ENCODE measurements around the gene LAMA2. TPM values are rescaled to one million over a fixed set of nuclear protein-coding genes. Genes with fewer than 3 reads are reported as not detected.

Gene LAMA2
- polyA plus RNA-seq, 3 donors from 2014 or later, result 0.17 to 1.2 (median 0.34) TPM

- Mint-ChIP-seq H3K4me1 (no peaks in the 10 kb centered on the region), H3K27me3 (ENCODE audit: low read depth in 3 of 3) (peaks cover 0 to 4% (median 2%) of the 10 kb centered on the region in 3 donors), H3K36me3 (peaks cover under 1 to 9% (median 8%) of the 10 kb centered on the region in 3 donors), H3K9me3 (no peaks in the 10 kb centered on the region), H3K4me3 (no peak overlapping the region), H3K27ac (no peak overlapping the region)
- DNase-seq, result no peak
These were observed 498.9 kb downstream of the LAMA2 start for GRCh38 chr6:129381885-129382284.

GRCh38 chr6:129382916-129383315 is 500.0 kb downstream of the LAMA2 start:
- DNase-seq, result no peak
- Mint-ChIP-seq H3K27me3 (ENCODE audit: low read depth in 3 of 3) (peaks cover 0 to 4% (median 2%) of the 10 kb centered on the region in 3 donors), H3K4me1 (no peaks in the 10 kb centered on the region), H3K36me3 (peaks cover 4 to 16% (median 14%) of the 10 kb centered on the region in 3 donors), H3K27ac (no peak overlapping the region), H3K9me3 (peaks cover 0 to 4% (median 0%) of the 10 kb centered on the region in 6 donors), H3K4me3 (no peak overlapping the region)

- DNase-seq, result no peak
- peaks cover 0 to 4% (median 0%) of the 10 kb centered on the region in 6 donors for H3K9me3 Mint-ChIP-seq
- peaks cover 4 to 18% (median 11%) of the 10 kb centered on the region in 3 donors for H3K36me3 Mint-ChIP-seq
- no peak overlapping the region for H3K4me3 Mint-ChIP-seq
- H3K4me1 Mint-ChIP-seq, result no peaks in the 10 kb centered on the region
- H3K27ac Mint-ChIP-seq, result no peak overlapping the region
- H3K27me3 Mint-ChIP-seq (ENCODE audit: low read depth in 3 of 3), result peaks cover 0 to 2% (median 0%) of the 10 kb centered on the region in 3 donors
These were observed 502.2 kb downstream of the LAMA2 start for GRCh38 chr6:129385117-129385516.

GRCh38 chr6:129390900-129391299 is 508.0 kb downstream of the LAMA2 start:
- no peaks in the 10 kb centered on the region for H3K4me1 Mint-ChIP-seq
- H3K36me3 Mint-ChIP-seq, result peaks cover 14 to 32% (median 21%) of the 10 kb centered on the region in 3 donors
- H3K9me3 Mint-ChIP-seq, result peaks cover 0 to 4% (median 0%) of the 10 kb centered on the region in 6 donors
- H3K27ac Mint-ChIP-seq, result no peak overlapping the region
- no peaks in the 10 kb centered on the region for H3K27me3 Mint-ChIP-seq (ENCODE audit: low read depth in 3 of 3)
- no peak for DNase-seq
- no peak overlapping the region for H3K4me3 Mint-ChIP-seq

GRCh38 chr6:129393654-129394053 is 510.7 kb downstream of the LAMA2 start:
- Mint-ChIP-seq H3K27me3 (ENCODE audit: low read depth in 3 of 3) (peaks cover 0 to 1% (median 0%) of the 10 kb centered on the region in 3 donors), H3K36me3 (peaks cover 11 to 28% (median 14%) of the 10 kb centered on the region in 3 donors), H3K27ac (no peak overlapping the region), H3K9me3 (no peaks in the 10 kb centered on the region), H3K4me1 (no peaks in the 10 kb centered on the region), H3K4me3 (no peak overlapping the region)
- no peak for DNase-seq

GRCh38 chr6:129398764-129399163 is 515.8 kb downstream of the LAMA2 start:
- H3K4me1 Mint-ChIP-seq, result no peaks in the 10 kb centered on the region
- no peak overlapping the region for H3K27ac Mint-ChIP-seq
- peaks cover 0 to 1% (median 0%) of the 10 kb centered on the region in 3 donors for H3K27me3 Mint-ChIP-seq (ENCODE audit: low read depth in 3 of 3)
- no peak overlapping the region for H3K4me3 Mint-ChIP-seq
- H3K36me3 Mint-ChIP-seq, result peaks cover 13 to 22% (median 19%) of the 10 kb centered on the region in 3 donors
- DNase-seq, result no peak
- H3K9me3 Mint-ChIP-seq, result no peaks in the 10 kb centered on the region

GRCh38 chr6:129402244-129402643 is 519.3 kb downstream of the LAMA2 start:
- H3K27ac Mint-ChIP-seq, result no peak overlapping the region
- H3K27me3 Mint-ChIP-seq (ENCODE audit: low read depth in 3 of 3), result peaks cover 0 to 2% (median 0%) of the 10 kb centered on the region in 3 donors
- no peaks in the 10 kb centered on the region for H3K9me3 Mint-ChIP-seq
- no peaks in the 10 kb centered on the region for H3K4me1 Mint-ChIP-seq
- no peak for DNase-seq
- H3K4me3 Mint-ChIP-seq, result no peak overlapping the region
- peaks cover 21 to 29% (median 26%) of the 10 kb centered on the region in 3 donors for H3K36me3 Mint-ChIP-seq

GRCh38 chr6:129411092-129411491 is 528.2 kb downstream of the LAMA2 start:
- H3K36me3 Mint-ChIP-seq, result peaks cover 11 to 22% (median 16%) of the 10 kb centered on the region in 3 donors
- no peaks in the 10 kb centered on the region for H3K4me1 Mint-ChIP-seq
- H3K9me3 Mint-ChIP-seq, result no peaks in the 10 kb centered on the region
- H3K27me3 Mint-ChIP-seq (ENCODE audit: low read depth in 3 of 3), result peaks cover 0 to 1% (median 0%) of the 10 kb centered on the region in 3 donors
- H3K27ac Mint-ChIP-seq, result no peak overlapping the region
- DNase-seq, result no peak
- no peak overlapping the region for H3K4me3 Mint-ChIP-seq

- Mint-ChIP-seq H3K4me1 (no peaks in the 10 kb centered on the region), H3K36me3 (peaks cover 0 to 4% (median 0%) of the 10 kb centered on the region in 3 donors), H3K27ac (no peak overlapping the region), H3K27me3 (ENCODE audit: low read depth in 3 of 3) (peaks cover 0 to 2% (median 1%) of the 10 kb centered on the region in 3 donors), H3K4me3 (no peak overlapping the region), H3K9me3 (no peaks in the 10 kb centered on the region)
- no peak for DNase-seq
These were observed 533.5 kb downstream of the LAMA2 start for GRCh38 chr6:129416337-129416990.

- Mint-ChIP-seq H3K4me3 (no peak overlapping the region), H3K4me1 (no peaks in the 10 kb centered on the region), H3K27ac (no peak overlapping the region), H3K27me3 (ENCODE audit: low read depth in 3 of 3) (peaks cover 0 to 2% (median 1%) of the 10 kb centered on the region in 3 donors), H3K9me3 (no peaks in the 10 kb centered on the region), H3K36me3 (peaks cover 0 to 5% (median 0%) of the 10 kb centered on the region in 3 donors)
- DNase-seq, result no peak
These were observed 534.6 kb downstream of the LAMA2 start for GRCh38 chr6:129417416-129418086.

- no peak overlapping the region for H3K4me3 Mint-ChIP-seq
- peaks cover 0 to 2% (median 0%) of the 10 kb centered on the region in 3 donors for H3K27me3 Mint-ChIP-seq (ENCODE audit: low read depth in 3 of 3)
- H3K4me1 Mint-ChIP-seq, result no peaks in the 10 kb centered on the region
These were observed 536.4 kb downstream of the LAMA2 start for GRCh38 chr6:129419324-129419723.

GRCh38 chr6:129426343-129426742 is 543.4 kb downstream of the LAMA2 start:
- Mint-ChIP-seq H3K9me3 (no peaks in the 10 kb centered on the region), H3K27ac (peak overlapping the region in 1 of 6 donors; percentile 54), H3K4me3 (no peak overlapping the region), H3K36me3 (peaks cover 9 to 14% (median 11%) of the 10 kb centered on the region in 3 donors), H3K4me1 (peaks cover 0 to 4% of the 10 kb centered on the region in 2 donors), H3K27me3 (ENCODE audit: low read depth in 3 of 3) (peaks cover 0 to 1% (median 0%) of the 10 kb centered on the region in 3 donors)
- no peak for DNase-seq

More at GRCh38 chr6:129419324-129419723, 536.4 kb downstream of the LAMA2 start:
- H3K9me3 Mint-ChIP-seq, result no peaks in the 10 kb centered on the region
- no peak for DNase-seq
- H3K27ac Mint-ChIP-seq, result no peak overlapping the region
- peaks cover 0 to 5% (median 0%) of the 10 kb centered on the region in 3 donors for H3K36me3 Mint-ChIP-seq

- Mint-ChIP-seq H3K36me3 (peaks cover 6 to 16% (median 9%) of the 10 kb centered on the region in 3 donors), H3K27ac (no peak overlapping the region), H3K27me3 (ENCODE audit: low read depth in 3 of 3) (peaks cover 0 to 1% (median 0%) of the 10 kb centered on the region in 3 donors), H3K9me3 (no peaks in the 10 kb centered on the region), H3K4me1 (peaks cover 0 to 4% of the 10 kb centered on the region in 2 donors), H3K4me3 (no peak overlapping the region)
- no peak for DNase-seq
These were observed 547.0 kb downstream of the LAMA2 start for GRCh38 chr6:129429956-129430355.

- no peak for DNase-seq
- peaks cover 5 to 15% (median 6%) of the 10 kb centered on the region in 3 donors for H3K36me3 Mint-ChIP-seq
- H3K27ac Mint-ChIP-seq, result no peak overlapping the region
- no peak overlapping the region for H3K4me3 Mint-ChIP-seq
- no peaks in the 10 kb centered on the region for H3K4me1 Mint-ChIP-seq
- H3K9me3 Mint-ChIP-seq, result no peaks in the 10 kb centered on the region
- H3K27me3 Mint-ChIP-seq (ENCODE audit: low read depth in 3 of 3), result no peaks in the 10 kb centered on the region
These were observed 549.8 kb downstream of the LAMA2 start for GRCh38 chr6:129432738-129433137.

All from immature natural killer cell (primary cell).